SKM-1 treated with dmso at 0.1 percent for 144 hours (cell line): ENCODE measurements around the gene NOL8.
A peak's percentile ranks its signal among the peaks of the same experiment; 100 is the strongest.

ENCODE experiments used
- DNase-seq: peaks from one replicate; lab custom pipeline; 2025; ENCODE audit not compliant: unreplicated experiment; lab: John Stamatoyannopoulos, UW

NOL8 gene

DNA sequence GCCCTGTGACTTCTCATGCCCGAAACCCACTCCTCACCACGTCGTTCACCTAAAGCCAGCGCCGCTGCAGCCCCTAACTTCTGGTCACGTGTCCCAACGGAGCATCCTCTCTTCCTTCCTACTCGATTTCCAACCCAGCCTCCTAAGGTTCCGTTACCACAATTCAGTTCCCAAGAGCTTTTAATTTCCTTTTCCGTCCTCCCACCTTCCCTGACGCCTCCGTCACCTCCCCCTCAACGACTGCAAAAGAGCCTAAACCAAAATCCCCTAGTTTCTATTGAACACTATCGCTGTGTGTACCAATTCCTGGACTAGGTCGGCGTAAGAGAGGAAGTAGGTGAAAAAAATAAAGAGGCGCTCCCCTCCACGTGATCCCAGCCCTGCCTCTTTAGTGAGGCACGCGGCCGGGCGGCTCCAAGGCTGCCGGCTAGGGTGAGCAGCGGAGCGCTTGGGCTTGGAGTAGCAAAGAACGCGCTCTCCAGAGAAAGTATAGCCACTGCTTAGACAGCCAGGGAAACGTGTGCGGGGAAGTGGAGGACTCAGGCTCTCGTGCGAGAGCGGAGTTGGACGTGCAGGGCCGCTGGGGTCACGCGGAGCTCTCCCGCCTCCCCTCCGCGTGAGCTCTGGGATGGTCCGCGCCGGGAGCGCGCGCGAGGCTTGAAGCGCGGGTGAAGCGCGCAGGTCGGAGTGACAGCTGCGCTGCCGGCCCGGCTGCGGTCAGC is at the start of gene NOL8, which contains the start of gene CENPP:
NOL8 (minus strand) TSS at position 82 of the 722 bp plus-strand sequence. CDS start 1,189 bp downstream, outside the sequence.
CENPP (plus strand) TSS at position 685 of the 722 bp plus-strand sequence.
- DNase-seq: peak; percentile 64

DNA sequence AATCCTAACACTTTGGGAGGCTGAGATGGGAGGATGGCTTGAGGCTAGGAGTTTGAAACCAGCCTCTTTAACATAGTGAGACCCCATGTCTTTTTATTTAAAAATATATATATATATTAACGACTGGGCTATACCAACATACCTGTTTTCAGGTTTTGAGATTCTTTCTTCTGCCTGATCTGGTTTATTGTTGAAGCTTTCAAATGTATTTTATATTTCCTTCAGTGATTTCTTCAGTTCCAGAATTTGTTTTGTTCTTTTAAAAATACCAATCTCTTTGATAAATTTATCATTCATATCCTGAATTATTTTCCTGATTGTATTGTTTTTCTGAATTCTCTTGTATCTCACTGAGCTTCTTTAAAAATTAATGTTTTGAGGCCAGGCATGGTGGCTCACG is 48.0 kb upstream of the NOL8 start:
- no peak for DNase-seq

DNA sequence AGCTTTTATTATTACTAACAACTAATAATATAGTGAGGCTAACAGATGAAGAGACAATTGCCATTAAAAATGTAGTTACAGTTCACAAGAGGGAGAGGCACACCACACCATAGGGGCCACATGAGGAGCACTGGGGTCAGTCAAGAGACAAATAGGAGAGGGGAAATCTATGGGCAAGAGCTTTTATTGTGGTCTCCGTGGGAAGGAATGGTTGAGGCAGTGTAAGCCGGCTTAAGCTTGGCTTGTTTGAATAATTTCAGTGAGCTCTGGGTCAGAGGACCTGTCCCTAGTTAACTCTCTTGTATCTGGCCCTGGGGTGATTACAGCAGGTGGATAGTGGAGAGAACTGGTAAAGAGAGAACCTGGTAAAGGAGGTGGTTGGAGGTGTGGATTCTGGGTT is 43.9 kb upstream of the NOL8 start:
- no peak for DNase-seq

DNA sequence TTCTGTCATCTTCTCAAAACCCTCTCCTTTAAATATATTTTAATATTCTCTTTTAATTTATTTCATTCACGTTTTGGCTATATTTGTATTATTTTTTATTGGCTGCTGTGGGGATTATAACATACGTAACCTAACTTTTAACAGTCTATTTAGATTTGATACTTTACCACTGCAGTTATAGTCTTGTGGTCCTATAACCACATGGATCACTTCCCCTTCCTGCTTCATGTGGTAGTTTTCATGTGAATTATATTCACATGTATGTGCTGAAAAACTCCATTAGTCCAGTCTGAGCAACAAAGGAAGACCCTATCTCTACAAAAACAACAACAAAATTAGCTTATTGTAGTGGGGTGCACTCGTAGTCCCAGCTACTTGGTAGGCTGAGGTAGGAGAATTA is 34.9 kb upstream of the NOL8 start:
- DNase-seq: no peak

DNA sequence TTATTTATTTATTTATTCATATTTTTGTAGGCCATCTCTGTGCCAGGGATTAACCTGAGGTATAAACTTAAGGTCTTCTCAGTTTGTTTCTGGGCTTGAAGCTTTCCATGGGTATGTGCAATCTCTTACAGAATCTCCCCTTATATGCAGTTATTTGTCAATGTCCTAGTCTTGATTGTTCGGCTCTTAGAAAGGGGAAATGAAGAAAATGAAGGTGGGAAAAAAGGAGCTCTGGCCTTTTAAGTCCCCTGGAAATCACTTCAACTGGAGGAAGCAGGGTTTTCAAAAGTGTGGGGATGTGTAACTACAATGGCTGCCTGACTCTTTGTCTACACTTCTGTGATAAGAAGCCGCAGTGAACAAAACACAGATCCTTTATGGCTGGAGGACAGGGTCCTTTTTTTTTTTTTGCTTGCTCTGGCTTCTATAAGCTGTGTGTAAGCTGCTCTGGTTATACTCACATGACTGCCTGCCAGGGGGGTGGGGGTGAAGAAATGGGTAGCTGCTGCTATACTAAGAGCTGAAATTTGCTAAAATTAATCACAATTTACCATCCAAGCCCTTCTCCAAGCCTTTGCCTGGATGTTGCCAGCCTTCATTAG is 34.3 kb upstream of the NOL8 start:
- DNase-seq: no peak

DNA sequence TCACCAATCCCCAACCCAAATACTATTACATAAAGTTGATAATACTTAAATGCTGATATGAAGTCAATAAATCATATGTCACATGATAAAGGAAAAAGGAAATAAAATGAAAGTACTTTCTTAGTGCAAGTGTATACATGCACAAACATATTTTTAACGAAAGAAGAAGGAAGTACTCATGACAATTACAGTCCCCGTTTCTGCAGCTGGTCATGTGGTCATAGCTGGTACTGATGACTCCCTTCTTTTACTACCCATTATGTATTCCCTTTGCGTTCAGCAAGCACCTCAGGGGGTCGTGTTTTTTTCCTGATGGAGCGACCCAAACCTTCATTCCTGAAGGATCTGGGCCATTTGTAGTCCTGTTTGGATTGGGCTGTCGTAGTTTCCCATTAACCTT is 27.9 kb upstream of the NOL8 start:
- DNase-seq: no peak

DNA sequence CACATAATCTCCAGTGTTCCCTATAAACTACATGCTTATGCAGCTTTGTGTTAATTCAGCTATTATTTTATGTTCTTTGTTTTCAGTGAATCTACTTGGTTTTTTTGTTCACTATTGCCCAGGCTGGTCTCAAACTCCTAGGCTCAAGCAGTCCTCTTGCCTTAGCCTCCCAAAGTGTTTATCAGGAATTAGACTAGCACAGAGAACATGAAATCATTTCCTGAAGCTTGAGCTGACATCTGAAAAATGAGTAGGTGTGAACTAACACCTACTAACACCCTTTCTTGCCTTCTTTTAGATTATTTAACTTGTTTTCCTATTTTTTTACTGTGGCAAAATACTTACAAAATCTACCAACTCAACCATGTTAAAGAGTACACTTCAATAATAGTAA is 25.6 kb upstream of the NOL8 start:
- no peak for DNase-seq

DNA sequence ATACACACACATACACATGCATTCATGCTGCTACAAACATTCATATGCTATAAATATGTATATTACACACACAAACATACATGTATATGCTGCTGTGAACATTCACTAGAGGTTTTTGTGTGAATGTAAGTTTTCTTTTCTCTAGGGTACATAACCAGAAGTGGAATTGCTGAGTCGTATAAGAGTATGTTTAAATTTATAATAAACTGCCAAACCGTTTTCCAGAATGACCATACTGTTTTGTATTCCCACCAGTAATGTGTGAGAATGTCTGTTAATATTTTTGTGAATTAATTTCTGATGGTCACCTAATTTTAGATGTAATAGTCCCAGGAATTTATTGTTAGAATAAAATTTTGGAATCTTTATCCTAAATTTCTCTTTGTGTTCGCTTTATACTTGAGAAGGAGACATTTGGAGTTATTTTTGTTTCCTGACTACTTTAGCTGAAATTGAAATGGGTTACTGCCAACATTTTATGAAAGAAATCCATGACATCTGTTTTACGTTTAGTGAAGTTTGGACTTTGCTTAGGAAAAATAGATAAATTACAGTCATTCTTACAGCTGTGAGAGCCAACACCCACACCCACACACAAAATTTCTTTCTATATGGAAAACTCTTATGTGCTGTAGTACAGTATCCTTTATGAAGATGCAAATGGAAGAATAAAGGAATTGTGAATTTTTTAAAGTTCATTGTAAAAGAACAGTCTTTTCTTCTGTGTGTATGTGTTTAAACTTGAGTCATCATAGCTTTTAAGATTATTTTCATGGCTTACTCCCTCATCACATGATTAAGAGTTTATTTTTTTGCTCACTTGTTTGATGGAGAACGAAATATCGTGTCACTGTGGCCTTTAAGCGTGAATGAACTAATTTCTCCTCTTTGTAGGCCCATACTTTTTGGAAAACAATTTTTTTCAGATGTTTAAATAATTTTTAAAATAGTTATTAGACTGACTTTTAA is 24.9 kb upstream of the NOL8 start:
- DNase-seq: no peak

DNA sequence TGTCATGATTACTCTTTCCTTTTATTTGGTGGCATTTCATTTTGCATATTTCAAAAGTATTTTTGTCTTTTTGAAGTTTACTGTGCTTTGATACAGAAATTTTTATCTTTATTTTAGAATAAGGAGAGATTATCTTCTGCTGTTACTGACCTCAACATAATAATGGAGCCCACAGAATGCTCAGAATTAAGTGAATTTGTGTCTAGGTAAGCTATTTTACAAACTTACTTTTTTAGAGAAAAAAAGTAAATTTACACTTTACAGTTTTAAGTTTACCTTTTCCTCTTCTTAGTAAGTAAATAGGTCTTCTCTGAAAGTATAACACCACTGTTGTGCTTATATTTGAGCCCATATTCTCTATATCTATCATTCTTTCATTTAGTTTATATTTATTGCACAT is 20.4 kb upstream of the NOL8 start:
- no peak for DNase-seq

DNA sequence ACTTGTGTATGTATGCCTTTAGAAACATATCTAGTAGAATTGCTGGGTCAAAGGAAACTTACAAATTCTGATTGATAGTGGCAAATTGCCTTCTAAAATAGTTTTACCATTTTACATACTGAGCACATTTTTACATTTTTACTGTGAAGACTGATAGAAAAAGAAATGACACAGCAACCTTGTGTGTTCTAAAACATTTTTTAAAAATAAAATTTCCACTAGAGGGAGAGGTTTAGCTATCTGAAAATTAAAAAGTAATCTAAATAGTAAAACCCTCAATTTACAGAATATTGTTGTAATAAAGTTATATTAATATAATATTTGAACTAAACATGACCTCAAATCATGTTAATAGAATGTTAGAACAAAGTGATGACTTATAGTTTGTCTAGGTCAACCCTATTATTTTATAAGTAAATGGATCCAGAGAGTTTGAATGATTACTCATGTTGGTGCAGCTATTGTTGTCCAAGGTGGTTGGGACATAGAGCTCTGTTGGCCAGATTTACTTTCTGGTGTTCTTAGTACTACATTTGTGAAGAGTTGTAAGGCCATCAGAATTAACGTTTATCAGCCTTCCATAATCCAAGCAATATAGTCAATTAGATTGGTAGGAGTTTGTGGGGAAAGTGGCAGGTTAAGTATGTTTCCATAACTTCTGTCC is 17.8 kb upstream of the NOL8 start:
- no peak for DNase-seq

DNA sequence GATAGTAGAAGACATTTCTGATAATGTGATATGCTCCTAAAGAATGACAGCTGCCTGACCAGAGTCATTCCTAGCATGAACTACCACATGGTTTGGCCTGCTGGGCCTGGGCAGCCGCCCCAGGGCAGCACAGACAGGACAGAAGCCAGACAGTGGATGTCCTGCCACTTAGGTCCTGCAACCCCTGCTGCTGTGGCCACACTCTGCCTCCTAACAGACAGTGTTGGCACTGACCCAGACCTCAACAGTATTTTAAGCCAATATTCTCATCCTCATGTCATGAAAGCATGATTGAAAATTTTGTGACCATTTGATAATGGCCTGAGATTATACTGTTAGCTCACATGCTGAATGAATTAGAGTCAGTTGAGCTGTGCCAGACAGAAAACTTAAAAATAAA is 16.4 kb upstream of the NOL8 start:
- DNase-seq: no peak

DNA sequence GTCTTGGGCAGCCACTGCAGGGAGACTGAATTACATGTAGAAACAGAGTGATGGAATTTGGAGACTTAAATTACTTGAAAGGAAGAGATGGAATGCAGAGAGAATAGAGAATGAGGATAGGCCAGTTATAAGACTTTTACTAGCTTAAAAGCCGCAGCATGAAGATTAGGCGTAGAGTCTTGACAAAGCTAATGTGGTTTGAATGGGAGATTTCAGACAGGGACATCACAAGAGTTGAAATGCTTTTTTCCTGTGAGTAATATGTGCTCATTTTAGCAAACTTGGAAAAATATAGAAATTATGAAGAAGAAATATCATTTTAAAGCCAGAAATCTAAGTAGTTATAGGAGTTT is 8.1 kb upstream of the NOL8 start:
- DNase-seq: no peak

DNA sequence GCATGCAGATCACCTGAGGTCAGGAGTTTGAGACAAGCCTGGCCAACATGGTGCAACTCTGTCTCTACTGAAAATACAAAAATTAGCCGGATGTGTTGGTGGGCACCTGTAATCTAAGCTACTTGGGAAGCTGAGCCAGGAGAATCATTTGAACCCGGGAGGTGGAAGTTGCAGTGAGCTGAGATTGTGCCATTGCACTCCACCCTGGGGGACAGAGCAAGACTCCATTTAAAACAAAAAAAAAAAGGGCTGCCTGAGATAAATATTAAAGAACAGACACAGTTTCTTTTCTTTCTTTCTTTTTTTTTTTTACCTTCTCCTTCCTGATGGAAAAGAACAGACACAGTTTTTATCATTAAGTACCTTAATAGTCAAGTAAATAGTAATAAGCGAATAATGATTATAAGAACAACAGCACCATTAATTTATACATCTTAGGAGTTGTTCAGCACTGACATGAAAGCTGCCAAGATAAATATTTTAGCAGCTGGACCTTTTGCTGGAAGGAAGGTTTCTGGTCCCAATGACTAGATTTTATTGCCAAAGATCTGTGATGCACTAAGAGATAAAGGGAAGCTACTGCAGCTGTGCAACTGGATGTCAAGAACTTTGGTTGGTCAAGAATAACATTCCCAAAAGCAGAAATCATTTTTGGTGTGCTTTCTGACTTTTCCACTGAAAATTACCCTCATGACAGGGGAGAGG is 7.6 kb upstream of the NOL8 start:
- DNase-seq: no peak

DNA sequence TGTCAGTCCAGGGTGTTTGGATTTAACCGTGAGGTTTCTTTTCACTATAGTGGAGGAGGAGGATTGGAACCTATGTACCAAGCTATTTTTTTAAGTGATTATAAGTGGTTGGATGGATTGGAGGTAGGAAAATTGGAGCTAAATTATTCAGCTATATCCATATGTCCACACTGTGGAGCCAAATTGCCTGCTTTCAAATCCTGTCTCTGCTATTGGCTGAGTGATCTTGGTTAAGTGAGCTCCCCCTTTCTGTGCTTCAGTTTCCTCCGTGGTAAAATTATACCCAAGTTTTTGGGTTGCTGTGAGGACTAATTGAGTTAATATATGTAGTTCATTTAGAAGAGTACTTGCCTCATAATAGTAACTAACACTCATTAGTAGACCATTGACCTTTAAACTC is 3.1 kb upstream of the NOL8 start:
- no peak for DNase-seq

DNA sequence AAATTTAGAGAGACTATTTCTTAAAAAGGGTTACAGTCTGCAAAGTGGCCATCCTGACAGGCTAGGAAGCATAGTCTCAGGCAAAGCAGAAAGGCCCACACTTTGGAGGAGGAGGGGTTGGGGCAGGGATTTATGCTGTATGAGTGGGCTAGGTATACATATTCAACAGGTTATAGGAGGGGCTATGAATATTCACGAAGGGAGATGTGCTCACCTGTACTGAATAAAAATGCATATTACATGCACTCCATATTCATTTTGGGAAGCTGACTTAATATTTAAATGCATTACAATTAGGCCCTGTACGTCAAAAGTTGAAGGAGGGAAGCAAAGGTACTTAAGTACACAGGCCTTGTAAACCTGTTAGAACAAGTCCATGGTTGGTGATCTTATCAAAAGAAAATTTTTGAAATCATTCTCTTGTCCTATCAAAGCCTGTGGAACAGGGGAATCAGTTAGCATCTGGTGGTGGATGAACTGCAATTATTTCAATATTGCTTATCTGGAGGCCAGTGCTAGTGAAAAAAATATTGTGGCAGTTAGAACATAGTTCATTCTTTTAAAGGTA is 2.2 kb upstream of the NOL8 start:
- no peak for DNase-seq

DNA sequence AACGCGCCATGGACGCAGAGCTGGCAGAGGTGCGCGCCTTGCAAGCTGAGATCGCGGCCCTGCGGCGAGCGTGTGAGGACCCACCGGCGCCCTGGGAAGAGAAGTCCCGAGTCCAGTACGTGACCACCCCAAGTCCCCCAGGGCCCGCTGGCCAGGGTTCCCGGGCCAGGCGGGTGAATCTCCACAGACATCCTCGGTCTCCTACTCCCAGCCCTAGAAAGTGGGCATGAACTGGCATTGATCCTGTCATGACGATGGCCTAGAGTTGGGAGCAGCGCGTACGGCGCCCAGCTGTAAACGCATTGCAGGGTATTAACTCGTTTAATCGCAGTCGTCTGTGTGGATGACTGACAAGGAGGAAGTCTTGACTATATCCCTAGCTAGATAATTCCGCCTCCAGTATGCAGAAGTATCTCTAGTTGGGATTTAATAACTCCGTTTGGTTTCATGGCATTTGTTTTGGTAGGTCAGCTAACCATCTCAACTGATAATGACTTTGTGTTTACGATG is 896 bp upstream of the NOL8 start:
- no peak for DNase-seq

DNA sequence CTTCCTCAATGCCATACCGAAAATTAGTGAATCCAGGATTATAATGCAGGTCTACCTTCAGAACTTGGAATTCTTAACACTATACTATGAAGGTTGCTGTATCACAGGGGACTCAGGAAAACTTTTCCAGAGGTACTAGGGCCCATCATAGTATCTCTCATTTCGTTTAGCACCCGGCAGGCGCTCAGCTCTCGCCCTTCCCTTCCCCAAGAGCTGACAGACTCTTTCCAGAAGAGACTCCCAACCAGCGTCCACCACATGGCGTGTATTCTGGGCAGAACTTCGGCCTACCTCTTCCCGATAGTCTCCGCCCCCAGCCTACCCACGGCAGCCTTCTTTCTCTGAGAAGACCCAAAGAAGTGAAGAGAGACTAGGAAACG is 271 bp downstream of the NOL8 start:
- DNase-seq: peak; percentile 36

DNA sequence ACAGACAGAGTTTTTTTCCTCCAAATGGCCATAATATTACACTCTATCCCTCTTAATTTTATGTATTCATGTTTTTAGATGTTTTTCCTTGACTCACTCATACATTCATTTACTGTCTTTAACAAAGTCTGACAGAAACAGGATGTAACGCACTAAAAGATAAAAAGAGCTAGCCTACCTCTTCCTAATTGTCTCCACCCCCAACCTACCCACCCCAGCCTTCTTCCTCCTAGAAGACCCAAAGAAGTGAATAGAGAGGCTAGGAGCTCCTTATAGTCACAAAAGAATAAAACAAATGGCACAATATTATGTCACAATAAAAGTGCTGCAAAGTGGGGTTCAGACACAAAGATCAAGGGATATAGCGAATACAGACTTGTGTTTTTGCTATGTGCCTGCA is 719 bp downstream of the NOL8 start:
- DNase-seq: no peak

DNA sequence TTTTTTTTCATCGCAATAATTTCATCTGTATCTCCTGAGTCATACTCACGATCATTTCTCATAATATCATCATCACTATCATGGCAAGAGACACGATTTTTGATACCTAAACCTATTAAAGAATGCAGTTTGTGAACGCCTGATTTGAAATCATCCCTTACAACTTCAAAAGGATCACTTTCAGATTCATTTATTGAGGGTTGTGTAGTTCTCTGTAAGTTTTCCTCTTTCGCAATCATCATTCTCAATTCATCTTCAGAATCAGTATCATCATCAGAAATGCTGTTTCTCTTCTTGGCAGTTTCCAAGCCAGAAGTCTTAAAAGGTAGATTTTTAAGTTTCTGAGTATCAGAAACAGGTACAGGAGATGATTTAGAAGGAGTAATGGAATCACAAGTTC is 9.7 kb downstream of the NOL8 start:
- DNase-seq: no peak

DNA sequence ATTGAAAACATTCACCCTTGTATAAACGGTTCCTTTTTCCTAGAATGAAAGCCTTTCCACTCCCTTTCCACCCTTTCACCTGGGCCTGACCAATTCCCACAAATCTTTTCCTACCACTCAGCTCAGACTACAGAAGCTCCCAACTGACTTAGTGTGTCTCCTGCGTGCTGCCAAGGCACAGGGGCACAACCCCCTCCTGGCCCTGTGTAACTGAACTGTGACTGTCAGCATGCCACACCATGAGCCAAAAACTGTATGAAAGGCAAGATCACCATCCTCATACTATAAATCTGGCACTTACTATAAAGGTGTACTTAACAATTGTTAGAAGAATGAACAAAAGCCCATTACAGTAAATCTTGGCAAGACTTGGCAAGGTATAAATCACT is 11.5 kb downstream of the NOL8 start:
- DNase-seq: no peak
